GM18502 (cell line): ENCODE data around the gene SMG6.
"Not testable (repeated sequence)": the region's sequence is repeated elsewhere in the genome, so short reads cannot be mapped to it uniquely, and the experiment has no call there.

Experiments used
- ATAC-seq: cut with Tn5 transposase; IDR thresholded peaks from one replicate; pipeline ENCODE4 v1.9.1; 2021; ENCODE audit warnings: mild to moderate bottlenecking; ENCODE audit not compliant: unreplicated experiment, poor library complexity

The SMG6 gene

GRCh38 chr17:2023692-2024571, 279.7 kb downstream of the SMG6 start:
- ATAC-seq = no peak

DNA sequence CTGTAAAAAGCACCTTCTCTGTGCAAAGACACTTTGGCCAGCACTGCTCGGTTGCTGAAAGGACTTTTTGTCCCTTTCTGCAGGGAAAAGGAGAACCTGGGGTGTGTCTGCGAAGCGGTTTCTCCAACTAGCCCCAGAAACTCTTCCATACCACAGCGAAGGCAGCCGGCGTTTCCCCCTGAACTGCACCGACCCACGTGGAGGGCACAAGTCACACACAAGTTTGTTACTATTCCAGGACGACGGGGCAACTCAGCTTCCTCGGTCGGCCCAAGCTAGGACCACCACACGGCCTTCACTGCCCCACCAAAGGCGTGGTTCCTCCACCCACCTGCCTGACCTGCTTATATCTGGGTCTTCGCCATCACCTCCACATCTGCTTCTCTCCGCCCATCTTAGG, 280.3 kb downstream of the SMG6 start:
- no peak for ATAC-seq

- ATAC-seq = no peak
These were observed 280.8 kb downstream of the SMG6 start for GRCh38 chr17:2022647-2023240.

GRCh38 chr17:2020721-2021120, 282.9 kb downstream of the SMG6 start:
- no peak for ATAC-seq

DNA sequence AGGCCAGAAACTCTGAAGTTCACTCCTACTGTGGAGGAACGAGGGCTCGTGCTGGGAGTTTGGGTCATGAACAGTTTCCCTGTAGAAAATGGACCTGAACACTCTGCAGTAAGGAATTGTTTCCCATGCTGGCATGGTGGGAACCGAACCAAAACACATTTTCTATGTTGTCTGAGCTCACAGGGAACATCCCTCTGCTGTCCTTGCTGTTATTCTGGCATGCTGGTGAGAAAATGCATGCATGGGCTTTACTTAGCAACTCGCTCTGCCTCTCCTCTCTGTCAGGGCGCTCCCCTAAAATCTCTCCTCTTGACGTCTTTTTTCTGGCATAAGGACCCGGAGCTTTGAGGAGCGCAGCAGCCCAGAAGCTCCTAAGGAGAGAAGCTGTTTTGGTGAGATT, 283.9 kb downstream of the SMG6 start:
- no peak for ATAC-seq

DNA sequence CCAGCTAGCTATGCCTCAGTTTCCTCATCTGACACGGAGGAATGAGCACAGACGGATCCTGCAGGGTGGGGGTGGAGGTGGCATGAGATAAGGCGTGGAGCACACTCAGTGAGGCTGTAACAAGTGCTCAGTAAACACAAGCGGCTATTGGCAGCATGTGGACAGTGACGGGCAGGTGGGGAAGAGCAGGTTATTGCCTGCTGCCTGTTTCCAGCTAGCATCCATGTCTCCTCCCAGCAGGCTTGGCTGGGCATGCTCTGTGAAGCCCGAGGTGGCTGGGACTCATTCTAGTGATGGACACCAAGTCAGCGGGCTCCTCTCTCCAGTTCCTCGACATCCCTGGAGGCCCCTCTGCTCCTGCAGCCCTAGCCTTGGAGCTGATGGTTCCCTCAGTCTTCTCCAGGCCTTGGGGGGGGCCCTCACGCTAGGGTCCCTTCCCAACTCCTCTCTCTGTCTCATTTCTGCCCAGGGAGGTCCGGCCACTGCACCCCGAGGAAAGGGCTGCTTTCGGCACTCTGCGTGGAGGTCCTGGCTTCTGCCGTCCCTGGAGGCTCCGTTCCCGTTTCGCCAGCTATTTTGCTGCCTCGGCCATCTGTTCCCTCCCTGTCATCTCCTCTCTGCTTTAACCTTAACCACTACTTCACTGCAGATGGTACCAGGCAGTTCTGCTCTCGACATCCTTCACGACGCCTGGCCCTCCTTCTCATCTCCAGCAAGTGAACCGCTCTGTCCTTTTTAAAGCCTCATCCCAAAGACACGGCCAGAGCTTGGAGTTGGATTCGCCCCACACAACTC, 284.7 kb downstream of the SMG6 start:
- ATAC-seq = no peak

- no peak for ATAC-seq
These were observed 286.2 kb downstream of the SMG6 start for GRCh38 chr17:2017274-2017941.

DNA sequence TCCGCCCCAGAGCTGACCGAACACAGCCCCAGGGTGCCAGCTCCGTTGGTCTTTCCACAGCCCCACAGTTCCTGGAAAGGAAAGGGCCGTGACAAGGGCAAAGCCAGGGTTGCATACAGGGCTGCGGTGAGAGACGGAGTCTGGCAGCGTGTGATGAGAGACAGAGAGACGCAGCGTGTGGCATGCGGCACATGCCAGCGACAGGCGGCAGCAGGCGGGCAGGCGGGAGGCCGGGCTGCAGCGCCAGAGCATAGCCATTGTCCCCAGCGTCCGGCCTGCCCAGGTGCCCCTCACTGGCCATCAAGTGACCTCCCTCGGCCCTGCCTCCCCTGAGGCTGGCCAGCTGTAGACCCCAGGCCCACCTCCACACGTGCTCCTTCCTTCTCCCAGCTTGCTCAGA, 287.1 kb downstream of the SMG6 start:
- ATAC-seq = no peak

DNA sequence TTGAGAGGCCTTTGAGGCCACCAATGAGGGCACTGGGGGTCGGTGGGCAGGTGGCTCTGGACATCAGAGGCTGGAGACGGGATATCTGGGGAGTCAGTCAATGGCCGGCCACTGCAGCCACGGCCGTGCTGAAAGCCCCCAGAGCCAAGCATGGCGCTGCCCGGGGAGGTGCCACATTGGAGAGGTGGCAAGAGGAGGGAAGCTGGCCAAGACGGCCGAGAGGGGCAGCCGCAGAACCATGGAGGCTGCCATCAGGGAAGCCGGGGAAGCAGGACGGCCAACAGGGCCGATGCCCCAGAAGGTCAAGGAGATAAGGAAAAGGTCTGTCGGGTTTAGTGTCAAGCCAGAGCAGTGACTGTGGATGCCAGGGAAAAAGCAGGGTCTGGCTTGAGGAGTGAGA, 288.3 kb downstream of the SMG6 start:
- no peak for ATAC-seq

DNA sequence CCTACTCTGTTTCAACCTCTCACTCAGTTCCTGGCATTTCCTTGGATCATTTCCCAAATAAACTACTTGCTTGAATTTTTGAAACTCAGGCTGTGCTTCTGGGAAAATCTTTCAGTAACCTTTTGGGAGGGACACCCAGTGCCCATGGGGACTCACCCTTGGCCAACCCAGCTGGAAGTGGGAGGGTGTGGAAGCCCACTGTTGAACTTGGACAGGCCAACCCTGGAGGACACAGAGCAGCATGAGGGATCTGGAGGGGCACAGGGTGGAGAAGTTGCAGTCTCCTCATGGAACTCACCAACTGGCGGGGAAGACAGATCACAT, 289.6 kb downstream of the SMG6 start:
- ATAC-seq = no peak

DNA sequence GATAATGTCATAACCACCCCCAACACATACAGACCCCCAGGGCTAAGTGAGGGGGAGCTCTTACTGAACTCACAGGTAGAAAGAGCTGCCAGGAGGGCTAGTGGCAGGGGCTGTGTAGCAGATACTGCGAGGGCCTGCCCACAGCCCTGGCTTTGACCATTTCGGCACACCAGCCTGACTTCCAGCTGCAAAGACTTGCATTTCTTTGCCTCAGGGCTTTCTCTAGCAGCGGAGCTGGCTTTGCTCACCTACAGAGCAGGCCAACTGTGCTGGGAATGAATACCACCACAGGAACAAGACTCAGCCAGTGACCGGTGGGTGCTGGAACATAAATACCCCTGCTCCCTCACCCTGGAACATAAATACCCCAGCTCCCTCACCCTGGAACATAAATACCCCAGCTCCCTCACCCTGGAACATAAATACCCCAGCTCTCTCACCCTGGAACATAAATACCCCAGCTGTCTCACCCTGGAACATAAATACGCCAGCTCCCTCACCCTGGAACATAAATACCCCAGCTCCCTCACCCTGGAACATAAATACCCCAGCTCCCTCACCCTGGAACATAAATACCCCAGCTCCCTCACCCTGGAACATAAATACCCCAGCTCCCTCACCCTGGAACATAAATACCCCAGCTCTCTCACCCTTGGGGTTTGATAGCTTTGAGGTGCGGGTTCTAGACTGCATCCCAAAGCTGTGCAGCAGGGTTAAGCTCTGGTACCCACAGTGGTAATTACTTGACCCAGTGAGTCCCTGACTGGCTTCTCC, 290.2 kb downstream of the SMG6 start:
- not testable (repeated sequence) for ATAC-seq

- no peak for ATAC-seq
These were observed 291.1 kb downstream of the SMG6 start for GRCh38 chr17:2012499-2012898.

- ATAC-seq = no peak
These were observed 291.9 kb downstream of the SMG6 start for GRCh38 chr17:2011411-2012371.
